Measurements from ENCODE around the gene TMEM259.

- TF ChIP-seq, protein P1, sequence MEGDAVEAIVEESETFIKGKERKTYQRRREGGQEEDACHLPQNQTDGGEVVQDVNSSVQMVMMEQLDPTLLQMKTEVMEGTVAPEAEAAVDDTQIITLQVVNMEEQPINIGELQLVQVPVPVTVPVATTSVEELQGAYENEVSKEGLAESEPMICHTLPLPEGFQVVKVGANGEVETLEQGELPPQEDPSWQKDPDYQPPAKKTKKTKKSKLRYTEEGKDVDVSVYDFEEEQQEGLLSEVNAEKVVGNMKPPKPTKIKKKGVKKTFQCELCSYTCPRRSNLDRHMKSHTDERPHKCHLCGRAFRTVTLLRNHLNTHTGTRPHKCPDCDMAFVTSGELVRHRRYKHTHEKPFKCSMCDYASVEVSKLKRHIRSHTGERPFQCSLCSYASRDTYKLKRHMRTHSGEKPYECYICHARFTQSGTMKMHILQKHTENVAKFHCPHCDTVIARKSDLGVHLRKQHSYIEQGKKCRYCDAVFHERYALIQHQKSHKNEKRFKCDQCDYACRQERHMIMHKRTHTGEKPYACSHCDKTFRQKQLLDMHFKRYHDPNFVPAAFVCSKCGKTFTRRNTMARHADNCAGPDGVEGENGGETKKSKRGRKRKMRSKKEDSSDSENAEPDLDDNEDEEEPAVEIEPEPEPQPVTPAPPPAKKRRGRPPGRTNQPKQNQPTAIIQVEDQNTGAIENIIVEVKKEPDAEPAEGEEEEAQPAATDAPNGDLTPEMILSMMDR (IDR thresholded peaks at IDR 0.05), result peak in 1 of 6 experiments; percentile 28
- no peak for TF ChIP-seq POLR2A (IDR thresholded peaks at IDR 0.05)
These were observed 31.4 kb downstream of the TMEM259 start for GRCh38 chr19:989381-990081.

Data from esophagus squamous epithelium (tissue), 4 donors.